Fibroblast of skin of abdomen (primary cell): ENCODE data around the gene SAMSN1.
"Not testable (repeated sequence)": the region's sequence is repeated elsewhere in the genome, so short reads cannot be mapped to it uniquely, and the experiment has no call there.

ENCODE experiments used
- DNase-seq: peaks from one replicate; pipeline ENCODE4 v3.0.0-alpha.2; 2013

The SAMSN1 gene

DNA sequence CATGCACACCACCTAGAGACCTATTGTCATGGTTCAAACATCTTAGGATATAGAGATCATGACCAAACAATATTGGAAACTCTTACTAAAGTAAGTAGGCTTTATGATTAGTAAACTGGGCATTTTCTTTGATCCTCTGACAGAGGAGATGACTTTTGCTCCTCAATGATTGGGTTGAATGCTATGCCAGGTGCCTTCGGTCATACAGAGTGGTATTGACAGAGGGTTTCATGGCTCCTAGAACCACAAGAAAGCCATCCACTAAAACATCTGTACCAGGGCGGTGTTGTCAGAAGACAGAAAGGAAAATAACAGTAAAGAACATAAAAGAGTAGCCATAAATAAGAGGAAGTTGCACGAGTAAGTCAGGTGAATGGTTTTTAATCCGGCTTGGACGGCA, 20.8 kb upstream of the SAMSN1 start:
- no peak for DNase-seq

DNA sequence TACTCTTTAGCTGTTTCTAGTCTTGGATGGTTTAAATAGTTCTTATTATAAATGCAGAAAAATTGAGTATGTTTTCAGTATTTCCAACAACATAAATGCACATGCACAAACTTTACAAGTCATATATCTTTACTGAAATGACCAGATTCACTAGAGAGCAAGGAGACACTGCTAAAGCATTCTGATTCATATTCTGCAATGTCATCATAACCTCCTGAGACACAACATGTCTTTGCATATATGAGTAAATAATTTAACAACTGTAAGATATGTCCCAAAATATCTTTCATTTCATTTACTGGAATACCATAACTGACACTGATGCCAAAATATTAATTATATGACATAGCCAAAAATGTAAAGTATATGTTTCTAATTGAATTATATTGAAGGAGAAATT, 16.8 kb upstream of the SAMSN1 start:
- DNase-seq = no peak

DNA sequence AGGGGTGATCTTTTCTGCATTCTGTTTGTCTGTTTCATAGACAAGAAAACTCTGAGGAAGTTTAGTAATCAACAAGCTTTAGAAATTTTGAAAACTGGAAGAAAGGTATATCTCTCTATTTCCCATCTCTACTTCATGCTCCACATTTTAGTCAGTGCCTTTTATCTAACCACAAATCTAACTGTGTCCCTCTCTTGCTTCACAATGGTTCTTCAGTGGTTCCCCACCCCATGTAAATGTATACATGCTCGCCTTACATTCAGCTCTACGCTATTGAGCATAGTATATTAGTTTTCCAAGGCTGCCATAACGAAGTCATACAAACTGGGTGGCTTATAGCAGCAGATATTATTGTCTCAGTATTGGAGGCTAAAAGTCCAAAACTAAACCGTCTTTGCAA, 14.4 kb upstream of the SAMSN1 start:
- no peak for DNase-seq

DNA sequence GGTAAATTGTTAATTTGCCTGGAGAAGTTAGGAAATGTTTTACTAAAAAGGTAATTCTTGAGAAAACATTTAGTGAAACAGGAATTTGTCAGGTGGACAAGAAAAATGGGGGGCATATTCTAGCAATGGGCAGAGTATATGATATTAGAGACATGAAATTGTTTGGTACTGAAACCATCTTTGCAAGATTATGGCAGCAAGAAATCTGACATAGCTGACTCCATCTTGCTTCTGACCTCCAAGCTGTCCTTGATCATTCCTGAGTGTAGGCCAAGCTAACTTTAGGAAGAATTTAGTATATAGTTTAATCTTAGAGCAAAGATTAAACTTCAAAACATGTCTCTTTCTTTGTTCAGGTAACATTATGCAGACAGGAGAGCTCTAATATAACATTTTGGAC, 14.0 kb upstream of the SAMSN1 start:
- DNase-seq = no peak

DNA sequence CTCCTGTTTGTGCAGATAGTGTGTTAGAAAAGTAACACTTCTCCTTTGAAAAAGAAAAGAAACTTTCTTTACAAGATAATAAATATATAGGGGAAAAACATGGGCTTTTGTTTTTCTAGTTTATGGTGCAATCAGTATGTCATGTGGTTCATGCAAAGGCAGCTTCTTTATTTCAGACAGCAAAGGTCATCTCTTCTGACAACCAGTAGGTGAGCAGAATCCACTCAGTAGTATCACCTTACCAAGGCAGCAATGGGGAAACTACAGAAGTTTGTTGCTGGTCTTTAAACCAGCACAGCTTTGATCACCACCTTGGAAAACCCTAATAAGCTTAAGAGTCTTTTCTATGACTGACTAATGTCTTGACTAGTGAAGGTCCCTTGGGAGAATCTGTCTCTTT, 13.0 kb upstream of the SAMSN1 start:
- DNase-seq = no peak

DNA sequence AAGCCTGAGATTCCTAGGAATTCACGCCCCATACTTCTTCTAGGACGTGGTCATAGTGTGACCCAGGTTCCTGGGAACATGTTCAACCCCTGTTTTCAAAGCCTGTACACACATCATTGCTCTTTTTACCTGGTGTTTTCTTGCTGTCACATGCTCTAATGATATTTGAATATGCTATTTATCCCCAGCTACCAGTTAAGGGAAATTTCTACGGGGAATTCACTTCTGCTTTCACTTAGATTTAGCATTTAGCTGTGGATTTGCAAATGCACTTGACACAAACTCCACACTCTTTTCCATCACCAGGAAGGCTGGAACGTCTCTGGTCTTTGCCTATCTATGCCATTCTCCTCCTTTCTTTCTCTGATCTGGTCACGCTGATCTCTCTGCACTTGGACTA, 11.3 kb upstream of the SAMSN1 start:
- DNase-seq = no peak

DNA sequence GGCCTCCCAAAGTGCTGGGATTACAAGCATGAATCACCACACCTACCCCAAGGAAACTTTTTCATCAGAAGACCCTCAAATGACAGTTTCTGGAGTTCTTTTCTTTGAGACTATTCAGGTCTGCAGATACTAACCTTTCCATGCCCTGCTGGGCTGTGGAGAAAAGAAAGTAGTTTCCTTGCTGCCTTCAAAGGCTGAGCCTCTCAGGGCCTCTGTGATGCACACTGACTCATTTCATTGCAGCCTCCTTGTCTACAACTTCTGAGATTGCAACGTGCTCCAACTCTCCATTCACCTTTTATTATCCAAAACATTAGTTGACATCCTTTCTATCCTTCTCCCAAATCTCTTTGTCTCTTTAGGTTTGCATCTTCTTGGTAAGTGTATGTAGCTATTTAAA, 8.8 kb upstream of the SAMSN1 start:
- no peak for DNase-seq

DNA sequence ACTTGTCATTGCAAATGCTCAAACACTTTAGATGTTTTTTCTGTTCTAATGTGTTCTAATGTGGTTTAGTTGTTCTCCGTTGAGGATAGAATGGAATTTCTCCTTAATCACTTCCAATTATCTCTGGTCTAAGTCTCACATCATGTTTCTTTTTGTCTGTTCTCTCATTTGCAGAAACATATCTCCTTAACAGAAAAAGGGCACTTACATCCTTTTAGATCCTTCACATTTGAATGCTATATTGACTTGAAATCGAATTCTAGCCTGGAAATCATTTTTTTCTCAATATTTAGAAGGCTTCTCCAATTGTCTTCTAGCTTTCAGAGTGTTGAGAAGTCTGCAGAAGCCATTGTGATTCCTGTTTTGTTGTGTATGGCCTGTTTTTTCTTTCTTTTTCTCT, 7.3 kb upstream of the SAMSN1 start:
- DNase-seq = no peak

DNA sequence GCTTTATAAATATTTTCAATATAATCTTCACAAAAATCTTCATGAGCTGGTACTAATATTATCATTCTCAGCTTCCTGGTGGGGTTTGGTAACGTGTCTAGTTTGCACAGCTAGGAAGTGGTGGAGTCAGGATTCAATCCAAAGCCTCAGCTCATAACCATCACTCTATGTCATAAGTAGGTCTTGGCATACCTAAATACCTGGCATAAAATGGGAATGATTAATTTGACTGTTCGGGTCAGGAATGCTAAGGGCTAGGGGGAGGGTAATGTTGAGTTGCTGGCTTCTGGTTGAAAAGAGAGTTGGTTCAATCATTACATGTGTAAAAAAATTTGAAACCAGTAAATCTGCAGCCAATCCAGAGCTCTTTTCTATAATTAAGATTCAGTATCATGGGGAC, 5.6 kb upstream of the SAMSN1 start:
- DNase-seq = no peak

DNA sequence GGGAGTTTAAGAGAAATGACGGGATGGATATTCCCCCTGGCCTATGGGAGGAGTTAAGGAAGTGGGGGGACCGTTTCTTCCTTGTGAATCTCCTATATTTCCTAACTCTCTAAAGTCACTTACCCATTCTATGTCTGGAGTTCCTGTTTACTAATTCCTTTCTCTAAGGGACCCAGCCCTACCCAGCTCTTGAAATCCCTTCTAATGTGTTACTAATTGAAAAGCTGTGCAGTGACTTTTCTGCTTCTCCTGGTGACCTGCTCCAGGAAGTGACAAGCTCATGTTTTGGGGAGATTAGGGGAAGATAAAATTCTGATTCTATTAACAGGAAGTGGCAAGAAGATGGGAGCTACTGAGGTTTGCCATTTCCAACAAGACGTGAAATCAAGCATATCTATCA, 4.0 kb upstream of the SAMSN1 start:
- no peak for DNase-seq

DNA sequence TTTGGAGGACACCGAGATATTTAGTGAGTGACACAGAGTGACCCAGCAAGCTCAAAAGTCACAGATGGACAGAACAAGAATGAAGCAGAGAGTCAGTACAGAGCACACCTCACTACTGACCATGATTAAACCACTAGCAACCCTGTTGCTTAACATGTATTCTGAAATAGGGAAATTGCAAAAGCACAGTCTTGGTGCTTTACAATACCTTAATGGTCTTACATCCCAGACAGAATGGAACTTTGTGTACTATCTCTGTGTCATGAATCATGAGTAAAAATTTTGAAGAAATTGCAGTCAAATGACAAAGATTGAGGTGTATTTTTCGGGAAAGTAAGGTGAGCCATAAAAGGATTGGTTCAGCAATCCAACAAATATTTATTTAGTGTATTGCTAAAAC, 2.7 kb upstream of the SAMSN1 start:
- no peak for DNase-seq

DNA sequence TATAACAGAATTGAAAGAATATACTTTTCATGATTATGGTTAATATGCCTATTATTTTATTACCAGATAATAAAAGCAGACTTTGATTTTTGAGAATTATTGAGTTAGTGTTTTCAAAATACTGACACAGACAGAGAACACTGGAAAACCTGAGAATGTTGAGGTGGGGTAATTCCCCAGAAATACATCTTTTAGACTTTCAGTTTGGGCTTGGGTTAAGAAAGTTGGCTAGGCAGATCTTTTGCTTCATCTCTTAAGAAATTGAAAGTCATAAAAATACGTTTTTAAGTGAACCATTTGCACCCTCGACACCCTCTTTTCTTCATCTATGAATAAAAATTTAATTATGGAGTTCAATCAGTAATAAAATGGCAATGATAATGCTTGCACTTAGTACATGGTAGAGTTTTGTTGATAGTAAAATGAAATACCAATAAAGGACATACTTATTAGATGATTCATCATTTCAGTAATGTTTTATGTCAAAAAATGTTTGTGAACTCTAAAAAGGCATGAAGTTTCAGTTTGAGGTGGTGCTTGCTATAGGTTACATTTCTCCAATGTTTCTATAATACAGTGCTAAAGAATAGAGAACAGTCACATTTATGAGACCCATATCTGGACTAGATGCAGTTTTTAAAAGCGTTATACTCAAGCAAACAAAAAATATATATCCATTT, 1.9 kb upstream of the SAMSN1 start:
- no peak for DNase-seq

DNA sequence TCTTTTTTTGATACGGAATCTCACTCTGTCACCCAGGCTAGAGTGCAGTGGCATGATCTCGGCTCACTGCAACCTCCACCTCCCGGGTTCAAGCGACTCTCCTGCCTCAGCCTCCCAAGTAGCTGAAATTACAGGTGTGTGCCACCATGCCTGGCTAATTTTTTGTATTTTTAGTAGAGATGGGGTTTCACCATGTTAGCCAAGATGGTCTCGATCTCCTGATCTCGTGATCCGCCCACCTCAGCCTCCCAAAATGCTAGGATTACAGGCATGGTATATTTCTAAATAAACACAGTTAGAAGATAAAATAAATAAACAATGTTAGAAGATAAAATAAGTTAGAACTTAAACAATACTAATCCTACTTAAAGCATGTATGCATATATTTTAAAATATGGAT, 604 bp upstream of the SAMSN1 start:
- not testable (repeated sequence) for DNase-seq

DNA sequence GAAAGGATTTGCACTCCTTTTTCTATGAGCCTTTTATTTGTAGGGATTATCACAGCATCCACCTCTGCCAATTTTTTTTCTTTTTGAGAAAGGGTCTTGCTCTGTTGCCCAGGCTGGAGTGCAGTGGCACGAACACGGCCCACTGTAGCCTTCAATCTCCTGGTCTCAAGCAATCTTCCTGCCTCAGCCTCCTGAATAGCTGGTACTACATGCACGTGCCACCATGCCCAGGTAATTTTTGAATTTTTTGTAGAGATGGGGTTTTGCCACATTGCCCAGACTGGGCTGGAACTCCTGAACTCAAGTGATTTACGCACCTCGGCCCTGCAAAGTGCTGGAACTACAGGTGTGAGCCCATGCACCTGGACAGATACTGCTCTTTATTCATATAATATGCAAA, 2.1 kb downstream of the SAMSN1 start:
- DNase-seq = no peak

DNA sequence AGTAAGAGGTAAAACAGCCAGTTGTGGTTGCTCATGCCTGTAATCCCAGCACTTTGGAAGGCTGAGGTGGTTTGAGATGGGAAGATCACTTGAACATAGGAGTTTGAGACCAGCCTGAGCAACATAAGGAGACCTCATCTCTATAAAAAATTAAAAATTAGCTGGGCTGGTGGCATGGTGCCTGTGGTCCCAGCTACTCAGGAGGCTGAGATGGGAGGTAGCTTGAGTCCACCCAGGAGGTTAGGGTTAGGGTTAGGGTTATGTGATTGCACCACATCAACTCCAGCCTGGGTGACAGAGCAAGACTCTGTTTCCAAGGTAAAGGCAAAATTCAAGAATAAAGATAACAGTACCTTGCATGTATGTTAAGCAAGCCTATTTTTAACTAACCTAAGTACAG, 3.5 kb downstream of the SAMSN1 start:
- DNase-seq = no peak

DNA sequence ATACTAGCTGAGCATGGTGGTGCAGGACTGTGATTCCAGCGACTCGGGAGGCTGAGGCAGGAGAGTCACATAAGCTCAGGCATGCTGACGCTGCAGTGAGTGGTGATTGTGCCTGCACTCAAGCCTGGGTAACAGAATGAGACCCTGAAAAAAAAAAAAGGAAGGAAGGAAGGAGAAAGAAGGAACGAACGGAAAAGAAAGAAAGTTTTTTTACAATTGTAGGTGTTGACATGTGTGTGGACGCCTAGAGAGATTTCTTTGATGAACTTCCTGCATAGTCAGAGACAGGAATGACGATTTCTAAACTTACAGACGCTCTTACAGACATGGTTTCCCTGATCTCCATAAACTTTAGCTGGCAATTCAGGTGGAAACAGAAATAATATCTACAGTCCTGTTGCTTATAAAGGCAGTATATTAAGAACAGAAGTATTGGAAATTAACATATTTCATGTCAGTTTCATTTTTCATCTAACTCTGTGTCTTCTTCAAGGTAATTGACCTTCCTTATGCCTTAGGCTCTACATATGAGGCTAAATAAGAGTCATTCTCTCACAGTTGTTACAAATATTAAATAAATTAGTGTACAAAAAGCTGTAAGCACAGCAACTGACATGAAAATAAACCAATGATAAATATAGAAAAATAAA, 4.1 kb downstream of the SAMSN1 start:
- no peak for DNase-seq

DNA sequence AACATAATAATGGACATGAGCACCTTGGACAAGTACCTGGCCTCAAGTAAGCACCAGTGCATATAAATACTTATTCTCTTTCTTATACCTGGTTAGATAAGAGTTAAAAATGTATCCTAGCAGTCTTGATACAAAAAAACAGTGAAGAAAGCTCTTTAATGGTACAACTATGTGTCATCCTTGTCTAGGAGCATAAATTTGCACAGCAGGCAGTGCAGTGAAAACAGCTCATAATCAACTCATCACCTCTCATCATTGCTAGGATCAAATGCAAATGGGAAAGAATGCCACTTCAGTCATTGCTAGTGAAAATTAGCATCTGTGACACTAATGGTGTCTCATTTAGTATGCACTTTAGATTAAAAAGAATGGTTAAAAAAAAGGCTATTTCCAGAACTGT, 7.6 kb downstream of the SAMSN1 start:
- DNase-seq = no peak

DNA sequence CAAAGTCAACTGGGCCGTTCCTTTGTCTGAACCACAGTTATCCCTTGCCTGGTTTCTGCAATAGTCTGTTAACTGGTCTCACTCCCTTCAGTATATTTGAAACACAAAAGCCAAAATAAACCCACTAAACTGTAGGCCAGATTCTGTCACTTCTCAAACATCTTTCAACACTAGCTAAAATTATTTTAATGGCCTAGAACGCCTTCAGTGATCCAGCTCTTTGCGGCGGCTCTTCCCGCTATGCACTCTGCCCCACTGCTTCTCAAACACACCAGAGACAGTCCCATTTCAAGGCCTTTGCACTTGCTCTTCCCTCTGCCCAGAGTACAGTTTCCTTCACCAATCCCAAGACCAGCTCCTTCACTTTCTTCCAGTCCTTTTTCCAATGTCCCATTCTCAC, 9.2 kb downstream of the SAMSN1 start:
- DNase-seq = no peak

DNA sequence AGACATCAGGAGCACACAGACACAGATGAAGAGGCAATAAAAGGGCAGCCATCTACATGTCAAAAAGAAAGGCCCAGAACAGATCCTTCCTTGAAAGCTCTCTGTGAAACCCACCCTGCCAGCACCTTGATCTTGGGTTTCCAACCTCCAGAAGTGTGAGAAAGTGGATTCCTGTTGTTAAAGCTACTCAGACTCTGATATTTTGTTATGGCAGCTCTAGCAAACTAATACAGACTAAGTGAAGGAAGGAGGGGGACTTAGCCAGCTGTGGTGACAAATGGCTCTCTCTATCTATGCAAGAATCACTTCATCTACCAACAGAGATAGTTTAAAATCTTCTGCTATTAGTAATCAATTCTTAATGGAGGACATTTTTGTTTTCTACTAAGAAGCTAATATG, 10.4 kb downstream of the SAMSN1 start:
- DNase-seq = no peak

DNA sequence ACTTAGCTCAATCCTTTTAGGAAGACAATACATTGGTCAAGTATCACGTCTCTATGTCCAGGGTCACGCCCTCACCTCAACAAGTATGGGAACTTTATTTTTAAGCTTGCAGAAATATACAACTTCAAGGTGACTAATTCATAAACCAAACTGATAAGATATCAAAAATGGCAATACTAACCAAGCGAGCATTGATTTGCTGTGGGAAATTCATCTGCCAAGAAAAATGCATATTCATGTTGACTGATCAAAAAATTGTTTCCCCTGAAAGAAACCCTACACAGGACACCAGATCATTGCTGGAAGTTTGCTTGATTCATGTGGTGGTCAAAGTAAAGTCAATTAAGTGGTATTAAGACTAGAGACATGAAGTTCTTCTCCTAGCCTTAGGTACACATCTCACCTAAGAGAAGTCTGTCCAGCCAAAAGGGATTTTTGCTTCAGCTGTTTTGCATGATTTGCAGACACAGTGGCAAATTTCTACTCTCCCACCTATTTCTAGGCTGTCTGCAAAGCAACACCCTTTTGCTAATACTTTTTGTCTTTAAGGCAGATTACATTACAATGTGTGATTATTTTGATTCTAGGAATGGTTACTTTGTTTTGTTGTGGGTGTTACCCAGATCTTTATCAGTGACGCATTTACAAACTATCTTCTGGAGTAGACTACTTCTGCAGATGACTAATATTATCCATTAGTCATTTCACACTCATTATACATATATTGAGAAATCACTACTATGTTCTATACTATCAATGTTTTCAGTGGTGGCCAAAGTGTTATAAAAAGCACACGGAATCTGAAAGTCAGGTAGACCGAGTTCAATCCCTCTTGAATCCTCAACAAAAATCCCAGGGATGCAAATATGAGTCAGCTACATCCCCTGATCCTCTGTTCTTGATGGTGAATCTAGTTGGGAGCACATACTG, 12.4 kb downstream of the SAMSN1 start:
- peak; percentile 28 for DNase-seq

DNA sequence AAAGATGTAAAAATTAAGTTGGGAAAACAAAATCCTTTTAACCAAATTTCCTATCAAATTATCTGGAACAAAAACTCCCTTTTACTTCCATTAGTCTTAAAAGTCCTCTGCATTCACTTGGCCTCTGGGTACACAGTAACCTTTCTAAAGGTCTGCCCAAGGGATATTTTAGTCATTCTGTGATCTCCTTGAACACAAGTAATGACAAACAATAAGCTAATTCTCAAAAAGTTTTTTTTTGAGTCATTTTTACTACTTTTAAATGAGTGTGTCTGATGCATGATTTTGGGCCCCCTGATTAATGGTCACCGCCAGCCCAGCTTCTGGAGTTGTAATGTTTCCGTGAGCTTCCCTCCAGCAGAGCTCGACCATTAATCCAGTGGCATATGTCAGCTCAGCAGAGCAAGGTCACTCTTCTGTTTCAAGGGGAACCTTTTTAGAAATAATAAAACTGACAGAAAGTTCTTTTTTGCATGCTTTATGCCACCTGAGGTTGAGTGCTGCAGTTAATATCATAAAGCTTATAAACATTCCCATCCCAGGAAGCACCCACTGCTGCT, 14.3 kb downstream of the SAMSN1 start:
- no peak for DNase-seq

DNA sequence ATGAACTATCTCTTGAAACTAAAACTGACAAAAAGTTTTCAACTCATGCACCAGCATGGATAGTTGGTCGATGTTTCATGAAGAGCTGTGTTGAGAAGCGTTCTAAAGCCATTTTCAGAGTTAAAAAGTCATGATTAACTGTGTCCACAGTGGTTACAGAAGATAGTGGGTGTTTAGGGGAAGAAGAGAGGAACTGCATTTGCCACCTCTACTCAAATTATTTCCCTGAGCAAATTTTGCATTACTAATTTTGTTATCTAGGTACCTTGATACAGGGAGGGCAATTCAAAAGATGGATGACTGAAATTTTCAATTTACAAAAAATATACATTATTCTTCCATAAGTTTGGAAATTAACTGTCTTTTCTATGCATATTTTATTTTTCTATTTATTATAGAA, 15.5 kb downstream of the SAMSN1 start:
- DNase-seq = no peak

DNA sequence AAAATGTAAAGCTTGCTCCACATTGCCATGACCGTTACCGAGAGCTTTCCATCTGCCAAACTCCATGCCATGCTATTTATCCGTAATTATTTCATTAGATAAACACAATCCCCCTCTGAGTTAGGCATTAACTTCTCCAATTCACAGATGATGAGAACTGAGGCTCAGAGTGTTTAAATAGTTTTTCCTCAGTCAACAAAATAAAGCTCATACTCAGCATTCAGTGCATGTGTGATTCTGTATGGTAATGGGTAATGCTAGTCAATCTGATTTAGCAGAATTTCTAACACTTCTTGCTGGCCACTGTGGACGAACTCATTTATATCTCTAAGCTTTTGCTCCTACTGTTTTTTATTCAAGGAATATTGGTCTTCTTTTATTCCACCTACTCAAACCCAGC, 17.3 kb downstream of the SAMSN1 start:
- DNase-seq = no peak
